Esophagus squamous epithelium (tissue), 4 donors: ENCODE measurements around the gene HLCS.

Experiments used
- CTCF ChIP-seq, 6 experiments: fragments of 450-650 bp in 4 of 6; fragments of 200-600 bp in 2 of 6; sonication (generic) in 2 of 6; IDR thresholded peaks; one replicate each; pipeline ENCODE4 v1.5.1; 2016 to 2019; ENCODE audit warnings: antibody characterized with exemption in 6 of 6, mild to moderate bottlenecking in 4 of 6, moderate library complexity in 4 of 6
- POLR2A ChIP-seq, 4 donors: fragments of 450-650 bp; IDR thresholded peaks; one replicate each; pipeline ENCODE4 v1.6.1; 2017; ENCODE audit warnings: antibody characterized with exemption in 4 of 4, mild to moderate bottlenecking in 4 of 4, moderate library complexity in 3 of 4

- TF ChIP-seq POLR2A (IDR thresholded peaks at IDR 0.05) = no peak
- TF ChIP-seq CTCF (IDR thresholded peaks at IDR 0.05) = no peak
Measured at GRCh38 chr21:36792505-36792967, 173.9 kb downstream of the HLCS start.
